Esophagus squamous epithelium (tissue), 4 donors: Measurements from ENCODE around the gene ZNF175.

Source experiments
- POLR2A ChIP-seq, 4 donors: fragments of 450-650 bp; IDR thresholded peaks; one replicate each; pipeline ENCODE4 v1.6.1; 2017; ENCODE audit warnings: antibody characterized with exemption in 4 of 4, mild to moderate bottlenecking in 4 of 4, moderate library complexity in 3 of 4
- TF ChIP-seq, protein P1 (sequence below), 6 experiments: fragments of 450-650 bp in 4 of 6; fragments of 200-600 bp in 2 of 6; sonication (generic) in 2 of 6; IDR thresholded peaks; one replicate each; pipeline ENCODE4 v1.5.1; 2016 to 2019; ENCODE audit warnings: antibody characterized with exemption in 6 of 6, mild to moderate bottlenecking in 4 of 6, moderate library complexity in 4 of 6

GRCh38 chr19:51541458-51542357 is 29.4 kb upstream of the ZNF175 start:
- TF ChIP-seq, protein P1, sequence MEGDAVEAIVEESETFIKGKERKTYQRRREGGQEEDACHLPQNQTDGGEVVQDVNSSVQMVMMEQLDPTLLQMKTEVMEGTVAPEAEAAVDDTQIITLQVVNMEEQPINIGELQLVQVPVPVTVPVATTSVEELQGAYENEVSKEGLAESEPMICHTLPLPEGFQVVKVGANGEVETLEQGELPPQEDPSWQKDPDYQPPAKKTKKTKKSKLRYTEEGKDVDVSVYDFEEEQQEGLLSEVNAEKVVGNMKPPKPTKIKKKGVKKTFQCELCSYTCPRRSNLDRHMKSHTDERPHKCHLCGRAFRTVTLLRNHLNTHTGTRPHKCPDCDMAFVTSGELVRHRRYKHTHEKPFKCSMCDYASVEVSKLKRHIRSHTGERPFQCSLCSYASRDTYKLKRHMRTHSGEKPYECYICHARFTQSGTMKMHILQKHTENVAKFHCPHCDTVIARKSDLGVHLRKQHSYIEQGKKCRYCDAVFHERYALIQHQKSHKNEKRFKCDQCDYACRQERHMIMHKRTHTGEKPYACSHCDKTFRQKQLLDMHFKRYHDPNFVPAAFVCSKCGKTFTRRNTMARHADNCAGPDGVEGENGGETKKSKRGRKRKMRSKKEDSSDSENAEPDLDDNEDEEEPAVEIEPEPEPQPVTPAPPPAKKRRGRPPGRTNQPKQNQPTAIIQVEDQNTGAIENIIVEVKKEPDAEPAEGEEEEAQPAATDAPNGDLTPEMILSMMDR (IDR thresholded peaks at IDR 0.05): no peak
- TF ChIP-seq POLR2A (IDR thresholded peaks at IDR 0.05): no peak
